DND-41 (cell line): ENCODE measurements around the gene SLC2A9.

Experiments used
- EZH2 ChIP-seq: IDR thresholded peaks from 3 replicates; pipeline ENCODE4 v1.6.1; 2012; ENCODE audit warnings: borderline replicate concordance, low read depth, mild to moderate bottlenecking, moderate library complexity, low read length, inconsistent platforms; ENCODE audit not compliant: severe bottlenecking
- TF ChIP-seq, protein P1 (sequence below): IDR thresholded peaks from 2 replicates; pipeline ENCODE4 v1.5.1; 2012; ENCODE audit warnings: borderline replicate concordance, low read length, moderate library complexity, mild to moderate bottlenecking; ENCODE audit not compliant: poor library complexity, severe bottlenecking; ENCODE audit errors: extremely low read depth

DNA sequence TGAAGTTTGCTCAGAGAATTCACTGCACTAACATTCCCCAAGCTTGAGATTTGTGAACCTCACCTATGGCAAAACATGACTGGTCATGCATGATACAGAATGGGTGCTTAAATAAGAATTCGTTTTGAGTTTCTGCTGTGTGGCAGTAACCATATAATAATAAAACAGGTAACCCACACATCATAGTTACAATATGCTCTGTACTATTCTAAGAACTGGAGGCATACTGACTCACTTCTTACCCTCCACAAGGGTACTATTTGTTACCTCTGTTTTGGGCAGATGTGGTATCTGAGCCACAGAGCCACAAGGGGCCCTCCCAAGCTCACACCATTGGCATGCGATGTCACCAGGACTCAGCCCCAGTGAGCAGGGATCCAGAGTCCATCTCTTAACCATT, 17.6 kb downstream of the SLC2A9 start:
- TF ChIP-seq, protein P1, sequence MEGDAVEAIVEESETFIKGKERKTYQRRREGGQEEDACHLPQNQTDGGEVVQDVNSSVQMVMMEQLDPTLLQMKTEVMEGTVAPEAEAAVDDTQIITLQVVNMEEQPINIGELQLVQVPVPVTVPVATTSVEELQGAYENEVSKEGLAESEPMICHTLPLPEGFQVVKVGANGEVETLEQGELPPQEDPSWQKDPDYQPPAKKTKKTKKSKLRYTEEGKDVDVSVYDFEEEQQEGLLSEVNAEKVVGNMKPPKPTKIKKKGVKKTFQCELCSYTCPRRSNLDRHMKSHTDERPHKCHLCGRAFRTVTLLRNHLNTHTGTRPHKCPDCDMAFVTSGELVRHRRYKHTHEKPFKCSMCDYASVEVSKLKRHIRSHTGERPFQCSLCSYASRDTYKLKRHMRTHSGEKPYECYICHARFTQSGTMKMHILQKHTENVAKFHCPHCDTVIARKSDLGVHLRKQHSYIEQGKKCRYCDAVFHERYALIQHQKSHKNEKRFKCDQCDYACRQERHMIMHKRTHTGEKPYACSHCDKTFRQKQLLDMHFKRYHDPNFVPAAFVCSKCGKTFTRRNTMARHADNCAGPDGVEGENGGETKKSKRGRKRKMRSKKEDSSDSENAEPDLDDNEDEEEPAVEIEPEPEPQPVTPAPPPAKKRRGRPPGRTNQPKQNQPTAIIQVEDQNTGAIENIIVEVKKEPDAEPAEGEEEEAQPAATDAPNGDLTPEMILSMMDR, result no peak
- no peak for TF ChIP-seq EZH2
